ENCODE measurements around the gene POLD4.

The POLD4 gene

DNA sequence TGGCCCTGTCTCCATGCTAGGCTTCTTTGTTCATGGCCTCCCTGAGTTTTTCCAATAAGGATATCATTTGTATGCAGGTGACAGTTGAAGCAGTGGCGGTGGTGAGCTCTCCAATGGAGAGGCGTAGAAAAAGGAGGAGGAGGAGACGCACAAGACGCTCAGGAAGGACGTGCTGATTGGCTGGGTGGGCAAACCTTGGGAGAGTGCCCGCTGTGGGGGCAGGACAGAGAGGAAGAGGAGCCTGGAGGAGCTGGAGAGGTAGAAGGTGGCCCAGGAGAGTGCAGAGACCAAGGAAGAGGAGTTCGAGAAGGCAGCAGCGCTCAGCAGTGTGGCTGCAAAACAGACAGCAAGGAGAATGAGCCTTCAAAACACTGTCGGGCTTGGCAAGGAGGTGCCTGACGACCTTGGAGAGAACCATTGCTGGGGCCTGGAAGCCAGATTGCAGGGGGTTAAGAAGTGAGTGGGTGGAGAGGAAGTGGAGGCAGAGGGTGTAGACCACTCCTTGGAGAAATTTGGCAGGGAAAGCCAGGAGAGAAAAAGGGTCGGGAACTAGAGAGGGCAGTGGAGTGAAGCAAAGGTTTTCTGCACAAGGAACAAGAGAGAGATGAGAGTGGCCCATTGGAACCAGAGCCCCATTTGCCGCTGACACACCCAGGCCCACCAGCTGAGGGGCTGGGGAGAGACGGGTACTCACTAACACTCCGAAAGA lies 12.5 kb upstream of the POLD4 start:
- Histone ChIP-seq H3K9ac (ENCODE audit: low read length) (no peak overlapping the region), H3K27me3 (ENCODE audit: control insufficient read depth, insufficient read depth, low read length) (no peaks in the 10 kb centered on the region), H3K4me1 (ENCODE audit: control insufficient read depth, insufficient read depth, low read length) (peaks cover 21% of the 10 kb centered on the region), H3K36me3 (ENCODE audit: control insufficient read depth, insufficient read depth, low read length) (no peaks in the 10 kb centered on the region), H3K9me3 (ENCODE audit: control insufficient read depth, low read length) (no peaks in the 10 kb centered on the region), H3K4me3 (ENCODE audit: low read length) (no peak overlapping the region)

DNA sequence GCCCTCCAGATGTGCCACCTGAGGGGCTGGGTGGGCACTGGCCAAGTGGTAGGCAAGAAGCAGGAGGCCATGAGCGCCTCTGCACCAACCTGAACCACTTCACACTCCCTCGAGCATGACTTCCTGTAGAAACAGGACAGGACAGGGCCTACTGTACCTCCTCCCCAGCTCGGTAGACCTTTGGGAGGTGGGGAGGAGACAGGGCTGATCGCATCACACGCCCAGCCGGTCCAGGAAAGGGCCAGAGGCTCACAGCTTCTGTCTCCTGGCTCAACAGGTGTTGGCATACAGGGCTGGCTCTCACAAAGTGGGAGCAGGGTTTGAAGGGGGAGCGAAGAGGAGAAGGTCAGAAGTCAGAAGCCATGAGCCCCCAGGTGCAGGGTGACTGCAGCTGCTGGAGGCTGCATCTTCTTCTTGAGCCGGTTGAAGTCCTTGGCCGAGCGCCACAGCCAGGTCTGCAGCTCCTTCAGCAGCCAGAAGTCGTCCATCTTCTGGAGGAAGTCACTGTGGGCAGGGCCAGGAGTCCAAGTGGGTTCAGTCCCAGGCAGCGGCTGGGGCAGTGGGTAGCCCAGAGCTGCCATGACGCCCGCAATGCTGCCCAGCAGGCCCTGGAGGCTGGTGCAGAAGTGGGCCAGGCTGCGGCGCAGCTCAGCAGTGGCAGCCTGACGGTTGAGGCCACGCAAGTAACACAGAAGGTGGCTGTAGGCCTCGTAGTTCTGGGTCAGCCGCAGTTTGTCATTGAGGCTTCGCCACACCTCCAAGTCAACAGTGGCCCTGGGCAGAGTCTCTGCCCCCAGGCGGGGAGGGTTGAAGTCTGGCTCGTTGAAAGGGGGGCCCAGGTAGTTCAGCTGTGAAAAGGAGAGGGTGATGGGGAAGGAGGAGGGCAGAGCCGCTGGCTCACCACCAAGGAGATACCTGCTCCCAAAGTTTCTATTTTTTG lies 11.7 kb upstream of the POLD4 start:
- Histone ChIP-seq H3K9me3 (ENCODE audit: control insufficient read depth, low read length) (no peaks in the 10 kb centered on the region), H3K4me1 (ENCODE audit: control insufficient read depth, insufficient read depth, low read length) (peaks cover 16% of the 10 kb centered on the region), H3K9ac (ENCODE audit: low read length) (no peak overlapping the region), H3K27me3 (ENCODE audit: control insufficient read depth, insufficient read depth, low read length) (no peaks in the 10 kb centered on the region), H3K4me3 (ENCODE audit: low read length) (no peak overlapping the region), H3K36me3 (ENCODE audit: control insufficient read depth, insufficient read depth, low read length) (no peaks in the 10 kb centered on the region)

DNA sequence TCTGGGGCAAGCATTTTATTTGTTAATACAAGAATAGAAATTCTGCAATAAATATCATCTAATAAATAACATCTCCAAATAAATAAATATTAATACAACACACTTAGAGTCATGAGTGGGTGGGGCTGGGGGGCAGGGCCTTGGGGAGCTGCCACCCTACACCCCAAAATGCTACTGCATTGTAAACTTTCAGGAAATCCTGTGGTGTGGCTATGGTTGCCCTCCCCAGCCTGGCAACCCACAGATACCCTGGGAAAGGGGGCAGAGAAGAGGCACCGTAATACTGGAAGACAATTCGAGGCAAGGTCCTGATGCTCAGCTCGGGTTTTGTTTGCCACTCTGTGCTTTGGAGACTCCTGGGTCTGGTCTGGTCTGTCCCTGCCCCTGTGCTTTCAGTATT lies 10.8 kb upstream of the POLD4 start:
- H3K4me3 ChIP-seq (ENCODE audit: low read length) = no peak overlapping the region
- peaks cover 16% of the 10 kb centered on the region for H3K4me1 ChIP-seq (ENCODE audit: control insufficient read depth, insufficient read depth, low read length)
- H3K9me3 ChIP-seq (ENCODE audit: control insufficient read depth, low read length) = no peaks in the 10 kb centered on the region
- H3K27me3 ChIP-seq (ENCODE audit: control insufficient read depth, insufficient read depth, low read length) = no peaks in the 10 kb centered on the region
- no peaks in the 10 kb centered on the region for H3K36me3 ChIP-seq (ENCODE audit: control insufficient read depth, insufficient read depth, low read length)
- H3K9ac ChIP-seq (ENCODE audit: low read length) = no peak overlapping the region

DNA sequence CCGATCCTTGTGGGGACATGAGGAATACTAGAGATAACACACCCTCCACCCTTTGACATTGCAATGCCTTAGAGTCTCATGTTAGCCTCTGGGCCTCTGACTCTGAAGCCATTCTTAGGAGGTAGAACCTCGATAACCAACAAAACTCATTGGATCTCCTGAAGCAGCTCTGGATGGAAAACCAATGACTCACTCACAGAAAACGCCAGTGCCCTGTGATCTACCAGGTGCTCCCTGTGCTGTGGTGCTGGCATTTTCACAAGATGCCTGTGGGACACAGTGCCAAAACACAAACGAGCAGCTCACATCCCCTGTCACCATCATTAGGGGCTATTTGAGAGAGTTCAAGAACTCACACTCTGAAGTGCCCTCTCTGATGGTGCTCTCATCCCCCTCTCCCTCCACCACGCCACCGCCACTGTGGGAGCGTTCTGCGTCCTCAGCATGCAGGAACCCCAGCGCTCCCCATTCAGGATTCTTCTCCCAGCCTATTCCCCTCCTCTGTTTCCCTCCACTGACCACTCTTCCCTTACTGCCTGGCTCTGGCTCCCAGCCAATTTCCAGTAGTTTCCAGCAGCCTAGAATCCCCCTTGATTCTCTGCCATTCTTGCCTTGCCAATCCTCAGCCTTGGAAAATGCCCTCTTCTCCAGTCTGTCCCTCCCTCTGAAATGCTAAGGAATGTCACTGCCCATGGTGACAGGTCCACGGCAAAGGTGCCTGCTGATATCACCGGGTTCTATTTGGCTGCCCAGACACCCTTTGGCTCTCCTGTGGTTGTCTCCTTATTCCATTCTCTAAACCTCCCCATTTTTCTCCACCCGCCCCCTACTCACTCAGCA lies 4.7 kb upstream of the POLD4 start:
- no peak overlapping the region for H3K4me3 ChIP-seq (ENCODE audit: low read length)
- no peaks in the 10 kb centered on the region for H3K36me3 ChIP-seq (ENCODE audit: control insufficient read depth, insufficient read depth, low read length)
- peaks cover 45% of the 10 kb centered on the region for H3K4me1 ChIP-seq (ENCODE audit: control insufficient read depth, insufficient read depth, low read length)
- no peaks in the 10 kb centered on the region for H3K9me3 ChIP-seq (ENCODE audit: control insufficient read depth, low read length)
- H3K9ac ChIP-seq (ENCODE audit: low read length) = no peak overlapping the region
- no peaks in the 10 kb centered on the region for H3K27me3 ChIP-seq (ENCODE audit: control insufficient read depth, insufficient read depth, low read length)

DNA sequence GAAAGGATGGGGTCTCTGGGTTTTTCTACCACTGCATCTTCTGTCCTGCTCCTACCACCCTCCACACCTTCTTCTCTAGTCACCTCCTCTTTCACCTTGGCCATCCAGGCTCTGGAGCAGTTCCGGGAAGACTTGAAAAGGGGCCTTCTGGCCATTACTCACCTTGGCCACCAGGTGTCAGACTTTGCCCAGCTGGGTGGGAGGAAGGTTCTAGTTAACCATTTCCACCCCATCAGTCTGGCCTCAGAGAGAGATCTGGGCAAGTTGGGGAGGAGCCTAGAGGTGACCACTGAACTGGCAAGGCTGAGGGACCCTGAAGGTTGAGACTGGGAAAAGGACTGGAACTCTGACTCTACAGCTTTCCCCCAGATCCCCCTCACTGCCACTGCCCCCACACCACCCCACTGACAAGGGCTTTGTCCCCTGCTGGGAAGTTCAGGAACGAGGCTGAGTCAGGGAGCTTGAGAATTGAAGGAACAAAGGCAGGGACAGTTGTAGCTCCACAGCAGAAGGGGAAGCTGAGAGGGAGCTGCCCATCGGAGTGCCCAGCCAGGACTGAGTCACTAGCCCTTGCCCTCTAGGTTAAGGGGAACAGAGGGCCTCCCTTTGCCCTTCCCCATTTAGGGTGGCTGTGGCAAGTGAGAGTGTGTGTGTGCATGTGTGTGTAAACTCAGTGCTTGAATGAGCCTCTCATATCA lies 3.7 kb upstream of the POLD4 start:
- Histone ChIP-seq H3K36me3 (ENCODE audit: control insufficient read depth, insufficient read depth, low read length) (no peaks in the 10 kb centered on the region), H3K4me1 (ENCODE audit: control insufficient read depth, insufficient read depth, low read length) (peaks cover 52% of the 10 kb centered on the region), H3K27me3 (ENCODE audit: control insufficient read depth, insufficient read depth, low read length) (no peaks in the 10 kb centered on the region), H3K9ac (ENCODE audit: low read length) (peak overlapping the region; percentile 98), H3K4me3 (ENCODE audit: low read length) (peak overlapping the region; percentile 17), H3K9me3 (ENCODE audit: control insufficient read depth, low read length) (no peaks in the 10 kb centered on the region)

DNA sequence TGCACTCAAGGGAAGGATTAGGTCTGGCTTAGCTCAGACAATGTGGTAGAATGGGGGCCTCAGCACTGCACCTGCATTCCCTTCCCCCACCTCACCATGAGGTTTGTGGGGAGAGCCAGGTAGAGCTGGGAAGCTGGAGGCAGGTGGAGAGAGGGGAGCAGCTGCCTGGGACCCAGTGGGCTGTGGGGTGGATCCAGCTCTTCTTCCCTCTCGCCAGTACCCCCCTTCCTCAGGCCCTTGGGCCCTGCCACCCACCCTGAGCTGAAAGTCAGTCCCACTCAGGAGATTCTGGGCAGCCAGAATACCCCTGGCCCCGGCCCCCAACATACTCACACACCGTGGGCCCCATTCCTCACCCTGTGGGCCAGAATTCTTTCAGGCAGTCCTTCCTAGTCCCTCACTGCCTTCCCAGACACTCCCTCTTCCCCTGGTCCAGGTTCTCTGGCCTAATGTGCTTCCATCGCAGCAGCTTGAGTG lies 3.1 kb upstream of the POLD4 start:
- Histone ChIP-seq H3K4me3 (ENCODE audit: low read length) (peak overlapping the region; percentile 17), H3K4me1 (ENCODE audit: control insufficient read depth, insufficient read depth, low read length) (peaks cover 58% of the 10 kb centered on the region), H3K9ac (ENCODE audit: low read length) (peak overlapping the region; percentile 98)

DNA sequence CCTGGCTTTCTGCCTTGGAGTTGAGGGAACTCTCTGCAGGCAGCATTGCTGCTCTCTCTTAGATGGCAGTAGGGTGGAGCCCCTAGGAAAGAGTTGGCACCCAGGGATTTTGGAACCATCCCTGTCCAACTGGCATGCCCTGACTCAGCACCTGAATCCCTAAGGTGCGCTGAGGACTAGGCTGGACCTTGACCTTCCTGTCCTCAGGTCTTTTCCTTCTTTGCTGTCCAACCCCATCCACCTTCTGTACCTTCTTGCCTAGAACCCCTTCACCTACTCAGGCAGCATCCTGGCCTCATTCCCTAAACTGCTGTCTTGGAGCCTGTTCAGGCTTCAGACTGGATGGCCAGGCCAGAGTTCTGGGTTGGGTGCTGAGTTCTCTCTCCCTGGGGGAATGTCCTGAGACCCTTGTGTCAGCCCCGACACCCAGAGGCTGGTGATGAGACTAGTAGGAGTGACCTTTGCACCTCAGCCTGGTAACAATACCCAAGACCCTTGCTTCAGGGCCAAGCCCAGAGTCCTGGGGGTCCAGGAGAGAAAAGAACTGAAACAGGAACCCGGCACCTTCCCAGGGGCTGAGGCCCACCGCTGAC lies 2.5 kb upstream of the POLD4 start:
- Histone ChIP-seq H3K9ac (ENCODE audit: low read length) (peak overlapping the region; percentile 98), H3K27me3 (ENCODE audit: control insufficient read depth, insufficient read depth, low read length) (no peaks in the 10 kb centered on the region), H3K4me1 (ENCODE audit: control insufficient read depth, insufficient read depth, low read length) (peaks cover 63% of the 10 kb centered on the region), H3K36me3 (ENCODE audit: control insufficient read depth, insufficient read depth, low read length) (no peaks in the 10 kb centered on the region), H3K4me3 (ENCODE audit: low read length) (peak overlapping the region; percentile 17), H3K9me3 (ENCODE audit: control insufficient read depth, low read length) (no peaks in the 10 kb centered on the region)

More for the DNA sequence above, 3.1 kb upstream of the POLD4 start:
- Histone ChIP-seq H3K27me3 (ENCODE audit: control insufficient read depth, insufficient read depth, low read length) (no peaks in the 10 kb centered on the region), H3K9me3 (ENCODE audit: control insufficient read depth, low read length) (no peaks in the 10 kb centered on the region), H3K36me3 (ENCODE audit: control insufficient read depth, insufficient read depth, low read length) (no peaks in the 10 kb centered on the region)

DNA sequence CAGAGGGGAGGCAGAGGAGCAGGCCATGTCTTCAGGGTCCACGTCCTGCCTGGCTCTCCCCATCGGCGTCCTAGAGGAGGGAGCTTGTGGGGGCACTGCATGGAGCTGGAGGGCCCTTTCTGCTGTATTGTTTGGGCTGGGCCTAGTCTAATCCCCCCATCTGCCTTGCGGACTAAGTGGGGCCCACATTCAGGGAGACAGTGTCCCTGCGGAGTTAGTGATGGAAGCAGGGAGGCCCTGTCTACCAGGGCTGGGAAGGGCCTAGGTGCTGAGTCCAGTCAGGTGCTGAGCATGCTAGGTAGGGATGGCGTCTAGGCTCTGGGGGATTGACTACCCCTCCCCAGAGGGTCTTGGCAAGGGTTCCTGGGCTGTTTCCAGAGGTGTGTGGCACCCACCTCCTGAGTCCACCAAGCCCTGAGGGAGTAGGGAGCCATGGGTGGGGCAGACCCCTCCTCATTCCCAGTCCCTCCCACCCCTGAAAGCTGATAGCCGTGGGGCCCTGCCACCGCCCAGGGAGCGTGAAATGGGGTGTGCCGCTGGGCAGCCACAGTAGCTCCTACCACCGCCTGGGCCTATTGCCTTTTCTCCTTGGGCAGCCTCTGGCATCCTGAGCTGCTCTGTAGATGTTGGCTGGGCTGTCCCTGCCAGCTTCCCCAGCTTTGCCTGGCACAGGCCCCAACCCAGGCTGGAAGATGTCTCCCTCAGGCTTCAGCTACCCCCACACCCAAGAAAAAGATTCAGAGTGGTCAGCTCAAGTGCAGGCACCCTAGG lies 1.9 kb upstream of the POLD4 start:
- peak overlapping the region; percentile 98 for H3K9ac ChIP-seq (ENCODE audit: low read length)
- no peaks in the 10 kb centered on the region for H3K27me3 ChIP-seq (ENCODE audit: control insufficient read depth, insufficient read depth, low read length)
- H3K4me1 ChIP-seq (ENCODE audit: control insufficient read depth, insufficient read depth, low read length) = peaks cover 65% of the 10 kb centered on the region
- no peaks in the 10 kb centered on the region for H3K36me3 ChIP-seq (ENCODE audit: control insufficient read depth, insufficient read depth, low read length)
- H3K9me3 ChIP-seq (ENCODE audit: control insufficient read depth, low read length) = no peaks in the 10 kb centered on the region
- peak overlapping the region; percentile 17 for H3K4me3 ChIP-seq (ENCODE audit: low read length)

DNA sequence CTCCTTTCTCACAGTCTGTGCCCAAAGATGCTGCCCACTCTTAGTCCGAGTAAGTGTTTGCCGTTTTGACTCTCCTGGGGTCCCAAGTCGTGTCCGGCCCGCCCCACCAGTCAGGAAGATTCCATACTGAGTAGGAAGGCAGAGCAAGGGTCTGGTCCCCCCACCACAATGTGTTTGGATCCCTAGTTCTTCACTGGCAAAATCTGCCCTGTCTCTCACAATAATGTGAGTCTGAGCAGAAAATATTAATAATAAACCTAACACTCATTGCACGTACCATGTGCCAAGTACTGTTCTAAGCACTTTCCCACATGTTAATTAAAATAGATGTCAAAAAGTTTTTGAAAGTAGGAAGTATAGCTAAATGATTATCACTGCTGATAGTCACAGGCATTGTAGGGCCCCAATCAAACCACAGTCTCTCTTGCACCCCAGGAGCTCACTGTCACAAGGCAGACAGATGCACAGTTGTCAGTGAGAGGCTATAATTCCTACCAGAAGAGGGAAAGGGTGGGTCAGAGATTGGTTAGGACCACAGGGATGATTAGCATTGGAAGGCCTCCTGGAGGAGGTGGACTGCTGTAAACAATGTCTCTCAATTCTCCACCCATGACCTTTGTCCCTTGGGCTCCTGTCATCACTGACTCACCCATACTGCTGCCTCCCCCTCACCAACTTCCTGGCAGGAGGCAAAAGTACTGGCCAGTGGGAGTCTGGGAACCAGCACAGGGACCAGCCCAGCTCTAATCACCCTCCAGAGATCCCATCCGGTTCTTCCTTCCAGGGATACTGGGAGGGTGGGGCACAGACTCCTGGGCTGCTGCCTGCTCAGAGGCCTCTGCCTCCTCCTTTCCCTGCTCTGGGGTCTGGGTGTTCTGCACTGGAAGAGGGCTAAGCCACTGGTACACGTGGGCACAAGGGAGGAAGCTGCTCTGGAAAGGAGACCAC lies 1.0 kb upstream of the POLD4 start:
- Histone ChIP-seq H3K36me3 (ENCODE audit: control insufficient read depth, insufficient read depth, low read length) (no peaks in the 10 kb centered on the region), H3K27me3 (ENCODE audit: control insufficient read depth, insufficient read depth, low read length) (no peaks in the 10 kb centered on the region), H3K9ac (ENCODE audit: low read length) (peak overlapping the region; percentile 98), H3K9me3 (ENCODE audit: control insufficient read depth, low read length) (no peaks in the 10 kb centered on the region), H3K4me1 (ENCODE audit: control insufficient read depth, insufficient read depth, low read length) (peaks cover 70% of the 10 kb centered on the region), H3K4me3 (ENCODE audit: low read length) (peak overlapping the region; percentile 77)

Data from mucosa of stomach (tissue), 1 donor.